PC-3 (cell line): ENCODE data around the gene SPATA6L. TPM values are rescaled to one million over a fixed set of nuclear protein-coding genes. Genes with fewer than 3 reads are reported as not detected.
A peak's percentile ranks its signal among the peaks of the same experiment; 100 is the strongest.
"Not testable (repeated sequence)": the region's sequence is repeated elsewhere in the genome, so short reads cannot be mapped to it uniquely, and the experiment has no call there.

Experiments
- ATAC-seq: fragments of 200-7000 bp; cut with Tn5 transposase; 2 replicates; pipeline ENCODE4 v1.9.1; 2020; ENCODE audit warnings: mild to moderate bottlenecking, moderate library complexity
- BruUV-seq: library from RNA; stranded (reverse); fragments of 400-500 nt; replicated peaks from 2 replicates; lab custom pipeline; 2021; lab: Mats Ljungman, UMichigan
- CTCF ChIA-PET: fragments of 300-600 bp; sonication (Branson Sonifier 250); formaldehyde crosslinking; loops from one replicate; lab custom pipeline; 2022; ENCODE audit warnings: antibody characterized with exemption; lab: Charles Lee
- POLR2A ChIA-PET: fragments of 300-600 bp; sonication (Branson Sonifier 250); formaldehyde crosslinking; loops from one replicate; lab custom pipeline; 2022; ENCODE audit warnings: antibody characterized with exemption; ENCODE audit not compliant: unreplicated experiment; lab: Charles Lee
- DNase-seq: peaks from one replicate; pipeline ENCODE4 v3.0.0-alpha.2; 2015
- H2AFZ ChIP-seq: fragments of 300-600 bp; sonication (generic); 2 replicates; pipeline ENCODE4 v1.6.0; 2016; ENCODE audit warnings: antibody characterized with exemption, low read length
- H3F3A ChIP-seq: fragments of 300-600 bp; sonication (generic); one replicate; pipeline ENCODE4 v1.6.0; 2017; ENCODE audit warnings: antibody characterized with exemption, low read length, control low read depth, mild to moderate bottlenecking; ENCODE audit not compliant: unreplicated experiment
- H3K27ac ChIP-seq: fragments of 300-600 bp; sonication (generic); 2 replicates; pipeline ENCODE4 v1.5.1; 2016; ENCODE audit warnings: mild to moderate bottlenecking, low read length
- H3K27me3 ChIP-seq: fragments of 300-600 bp; sonication (generic); 2 replicates; pipeline ENCODE4 v1.6.1; 2016; ENCODE audit warnings: low read length, mixed read lengths
- H3K36me3 ChIP-seq: fragments of 300-600 bp; sonication (generic); 2 replicates; pipeline ENCODE4 v1.6.1; 2016; ENCODE audit warnings: low read depth, mixed run types, low read length, mixed read lengths
- H3K4me1 ChIP-seq: fragments of 300-600 bp; sonication (generic); 2 replicates; pipeline ENCODE4 v1.5.1; 2016; ENCODE audit warnings: low read length; ENCODE audit not compliant: insufficient read depth
- H3K4me2 ChIP-seq: fragments of 300-600 bp; sonication (generic); 2 replicates; pipeline ENCODE4 v1.6.0; 2016; ENCODE audit warnings: low read length
- H3K4me3 ChIP-seq: fragments of 300-600 bp; sonication (generic); 2 replicates; pipeline ENCODE4 v1.5.1; 2016; ENCODE audit warnings: mild to moderate bottlenecking, low read length, mixed read lengths
- H3K79me2 ChIP-seq: fragments of 300-600 bp; sonication (generic); 2 replicates; pipeline ENCODE4 v1.6.1; 2017; ENCODE audit warnings: low read length, mixed read lengths
- H3K9ac ChIP-seq: fragments of 300-600 bp; sonication (generic); 2 replicates; pipeline ENCODE4 v1.6.0; 2016; ENCODE audit warnings: mild to moderate bottlenecking, low read length
- H3K9me2 ChIP-seq: fragments of 300-600 bp; sonication (generic); replicated peaks from 2 replicates; pipeline ENCODE4 v1.6.1; 2016; ENCODE audit warnings: mixed run types, low read length, mixed read lengths
- H3K9me3 ChIP-seq: fragments of 300-600 bp; sonication (generic); 2 replicates; pipeline ENCODE4 v1.6.1; 2016; ENCODE audit warnings: low read length, mixed read lengths
- H4K20me1 ChIP-seq: fragments of 300-600 bp; sonication (generic); 2 replicates; pipeline ENCODE4 v1.6.1; 2016; ENCODE audit warnings: low read length, mixed read lengths
- EZH2 ChIP-seq: fragments of 300-600 bp; sonication (generic); IDR thresholded peaks from one replicate; pipeline ENCODE4 v1.6.1; 2017; ENCODE audit warnings: antibody characterized with exemption, mild to moderate bottlenecking, low read length; ENCODE audit not compliant: unreplicated experiment
- EZH2phosphoT487 ChIP-seq: fragments of 300-600 bp; sonication (generic); IDR thresholded peaks from 2 replicates; pipeline ENCODE4 v1.6.1; 2018; ENCODE audit warnings: mild to moderate bottlenecking, antibody characterized with exemption, low read length, borderline replicate concordance
- intact Hi-C: fragments of 100-400 bp; cut with micrococcal nuclease; formaldehyde crosslinking; loops from 2 replicates; pipeline ENCODE4 v1.9.0; 2023
- total RNA-seq: library from RNA; depleted of rRNA; stranded (reverse); fragments of >200 nt; gene quantifications from 2 replicates; pipeline ENCODE4 v1.2.3, GENCODE V29; 2014
- TF ChIP-seq, protein P1 (sequence below): fragments of 300-600 bp; sonication (generic); conservative IDR thresholded peaks from 2 replicates; pipeline ENCODE4 v1.5.1; 2017; ENCODE audit warnings: antibody characterized with exemption, low read depth, mild to moderate bottlenecking, low read length

The SPATA6L gene
- total RNA-seq, 1 experiment from 2014 or later, result not detected

DNA sequence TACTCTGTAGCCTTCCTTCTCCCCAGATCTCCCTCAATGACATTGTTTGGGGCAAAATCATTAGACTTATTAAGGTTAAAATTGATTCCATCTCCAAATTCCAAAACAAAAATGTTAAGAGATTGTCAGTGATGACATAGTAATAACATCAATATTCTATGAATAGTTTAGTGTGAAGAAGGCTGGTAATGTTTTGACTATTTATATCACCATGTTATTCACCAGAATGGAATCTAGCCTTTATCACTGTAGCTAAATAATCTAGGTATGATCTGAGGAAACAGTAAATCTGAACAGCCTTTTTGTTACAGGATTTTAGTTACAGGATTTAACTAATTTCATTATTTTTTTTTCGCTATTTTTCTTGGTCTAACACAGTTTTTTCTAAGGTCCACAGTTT is 5.1 kb downstream of the SPATA6L start:
- no peaks in the 10 kb centered on the region for H3K27me3 ChIP-seq
- no peaks in the 10 kb centered on the region for H3K36me3 ChIP-seq
- peaks cover 51% of the 10 kb centered on the region for H3K4me1 ChIP-seq
- no peaks in the 10 kb centered on the region for H3K9me3 ChIP-seq
- H3K9ac ChIP-seq, result no peak overlapping the region
- intact Hi-C loops, result loop anchor here (1.0 to 5.0 kb wide), 3 partner anchors 57 to 169 kb away; partner anchors contain the start of genes AK3 and SLC1A1
- ATAC-seq (no peak), DNase-seq (peak; percentile 42)
- ChIA-PET CTCF (no interaction called here), POLR2A (interaction anchor here (0.8 kb wide), 1 partner anchor 48 kb away, joined by 5 read pairs; no protein-coding TSS in a partner anchor)
- TF ChIP-seq EZH2phosphoT487 (no peak), EZH2 (no peak)
- TF ChIP-seq, protein P1, sequence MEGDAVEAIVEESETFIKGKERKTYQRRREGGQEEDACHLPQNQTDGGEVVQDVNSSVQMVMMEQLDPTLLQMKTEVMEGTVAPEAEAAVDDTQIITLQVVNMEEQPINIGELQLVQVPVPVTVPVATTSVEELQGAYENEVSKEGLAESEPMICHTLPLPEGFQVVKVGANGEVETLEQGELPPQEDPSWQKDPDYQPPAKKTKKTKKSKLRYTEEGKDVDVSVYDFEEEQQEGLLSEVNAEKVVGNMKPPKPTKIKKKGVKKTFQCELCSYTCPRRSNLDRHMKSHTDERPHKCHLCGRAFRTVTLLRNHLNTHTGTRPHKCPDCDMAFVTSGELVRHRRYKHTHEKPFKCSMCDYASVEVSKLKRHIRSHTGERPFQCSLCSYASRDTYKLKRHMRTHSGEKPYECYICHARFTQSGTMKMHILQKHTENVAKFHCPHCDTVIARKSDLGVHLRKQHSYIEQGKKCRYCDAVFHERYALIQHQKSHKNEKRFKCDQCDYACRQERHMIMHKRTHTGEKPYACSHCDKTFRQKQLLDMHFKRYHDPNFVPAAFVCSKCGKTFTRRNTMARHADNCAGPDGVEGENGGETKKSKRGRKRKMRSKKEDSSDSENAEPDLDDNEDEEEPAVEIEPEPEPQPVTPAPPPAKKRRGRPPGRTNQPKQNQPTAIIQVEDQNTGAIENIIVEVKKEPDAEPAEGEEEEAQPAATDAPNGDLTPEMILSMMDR, result no peak
- no peaks in the 10 kb centered on the region for H3K9me2 ChIP-seq
- no peaks in the 10 kb centered on the region for H3F3A ChIP-seq
- H2AFZ ChIP-seq, result no peak overlapping the region
- H3K4me3 ChIP-seq, result peak overlapping the region; percentile 92; the same call in 1 of the 2 replicates
- H3K27ac ChIP-seq, result no peak overlapping the region
- H3K79me2 ChIP-seq, result peaks cover 36% of the 10 kb centered on the region
- no TSS peak for BruUV-seq
- peaks cover 4% of the 10 kb centered on the region; the same call in 1 of the 2 replicates for H4K20me1 ChIP-seq
- H3K4me2 ChIP-seq, result peak overlapping the region; percentile 91

DNA sequence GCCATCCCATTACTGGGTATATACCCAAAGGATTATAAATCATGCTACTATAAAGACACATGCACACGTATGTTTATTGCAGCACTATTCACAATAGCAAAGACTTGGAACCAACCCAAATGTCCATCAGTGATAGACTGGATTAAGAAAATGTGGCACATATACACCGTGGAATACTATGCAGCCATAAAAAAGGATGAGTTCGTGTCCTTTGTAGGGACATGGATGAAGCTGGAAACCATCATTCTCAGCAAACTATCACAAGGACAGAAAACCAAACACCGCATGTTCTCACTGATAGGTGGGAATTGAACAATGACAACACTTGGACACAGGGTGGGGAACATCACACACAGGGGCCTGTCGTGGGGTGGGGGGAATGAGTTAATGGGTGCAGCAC is 5.6 kb downstream of the SPATA6L start:
- H3K9me2 ChIP-seq, H3K9ac ChIP-seq, BruUV-seq, ATAC-seq, H4K20me1 ChIP-seq, H3K36me3 ChIP-seq, CTCF ChIA-PET, H3K27me3 ChIP-seq, DNase-seq, H3F3A ChIP-seq, H3K9me3 ChIP-seq, H3K4me3 ChIP-seq, H2AFZ ChIP-seq, H3K27ac ChIP-seq, H3K4me2 ChIP-seq: not testable (repeated sequence)
- H3K79me2 ChIP-seq, result peaks cover 34% of the 10 kb centered on the region
- POLR2A ChIA-PET, result interaction anchor here (0.8 kb wide), 1 partner anchor 49 kb away, joined by 5 read pairs; no protein-coding TSS in a partner anchor
- intact Hi-C loops, result loop anchor here (1.0 to 5.0 kb wide), 3 partner anchors 56 to 168 kb away; partner anchors contain the start of genes AK3 and SLC1A1
- H3K4me1 ChIP-seq, result peaks cover 46% of the 10 kb centered on the region

DNA sequence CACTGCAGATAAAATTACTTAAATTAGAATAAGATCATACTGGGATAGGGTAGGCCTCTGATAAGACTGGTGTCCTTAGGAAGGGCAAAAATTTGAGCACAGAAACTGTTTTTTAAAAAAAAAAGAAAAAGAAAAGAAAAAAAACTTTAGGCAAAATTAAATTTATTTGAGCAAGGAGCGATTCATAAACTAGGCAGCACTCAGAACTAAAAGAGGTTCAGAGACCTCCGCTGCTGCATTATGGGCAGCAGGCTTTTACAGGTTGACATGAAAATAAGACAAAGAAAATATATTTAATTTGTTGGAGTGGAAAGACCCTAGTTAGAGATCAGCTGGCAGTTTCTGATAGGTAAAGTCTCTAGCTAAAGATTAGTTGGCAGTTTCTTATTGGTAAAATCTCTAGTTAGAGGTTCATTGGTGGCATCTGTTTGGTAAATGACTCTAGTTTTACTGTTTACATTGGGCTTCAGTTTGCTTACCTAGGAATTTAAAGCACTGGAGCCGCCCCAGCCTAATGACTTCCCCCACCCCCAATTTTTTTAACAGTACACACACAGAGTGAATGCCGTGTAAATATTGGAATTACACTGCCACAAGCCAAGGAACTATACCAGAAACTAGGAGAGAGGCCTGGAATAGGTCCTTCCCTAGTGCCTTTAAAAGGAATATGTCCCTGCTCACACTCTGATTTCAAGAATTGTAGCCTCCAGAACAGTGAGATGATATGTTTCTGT is 8.7 kb downstream of the SPATA6L start:
- no peaks in the 10 kb centered on the region for H3K27me3 ChIP-seq
- TF ChIP-seq, protein P1, result no peak
- TF ChIP-seq EZH2phosphoT487 (no peak), EZH2 (no peak)
- H3K27ac ChIP-seq, result 0 out of 2 replicates have a peak overlapping the region, but pooled peaks have one; percentile 20
- no peaks in the 10 kb centered on the region for H3K9me2 ChIP-seq
- no peaks in the 10 kb centered on the region for H3K9me3 ChIP-seq
- CTCF ChIA-PET, result no interaction called here
- intact Hi-C loops, result no loop called here
- H3K4me1 ChIP-seq, result peaks cover 17% of the 10 kb centered on the region
- H3K9ac ChIP-seq, result no peak overlapping the region
- no peaks in the 10 kb centered on the region for H3K36me3 ChIP-seq
- H3K4me2 ChIP-seq, result peak overlapping the region; percentile 8; the same call in 1 of the 2 replicates
- no peak overlapping the region for H3K4me3 ChIP-seq
- no peaks in the 10 kb centered on the region for H3F3A ChIP-seq
- peak; percentile 32 for ATAC-seq
- POLR2A ChIA-PET, result interaction anchor here (0.6 kb wide), 1 partner anchor 24 kb away, joined by 3 read pairs; no protein-coding TSS in a partner anchor
- peaks cover 3% of the 10 kb centered on the region for H3K79me2 ChIP-seq
- peak overlapping the region; percentile 34; the same call in 1 of the 2 replicates for H2AFZ ChIP-seq
- no peaks in the 10 kb centered on the region for H4K20me1 ChIP-seq
- BruUV-seq, result no TSS peak
- no peak for DNase-seq
